IMR-90 (cell line): ENCODE data around the gene PMF1. TPM values are rescaled to one million over a fixed set of nuclear protein-coding genes. Genes with fewer than 3 reads are reported as not detected.

Experiments used
- ATAC-seq: fragments of 200-7000 bp; cut with Tn5 transposase; 2 replicates; pipeline ENCODE4 v1.9.1; 2020; ENCODE audit warnings: low read depth, mild to moderate bottlenecking, moderate library complexity
- BruUV-seq: library from RNA; stranded (reverse); fragments of 400-500 nt; replicated peaks from 2 replicates; lab custom pipeline; 2021; lab: Mats Ljungman, UMichigan
- CTCF ChIA-PET: fragments of 300-600 bp; formaldehyde crosslinking; extraction: SDS; loops from one replicate; lab custom pipeline; 2021; ENCODE audit warnings: antibody characterized with exemption; lab: Yijun Ruan, JAX
- POLR2A ChIA-PET: fragments of 300-600 bp; sonication (Branson Sonifier 250); formaldehyde crosslinking; loops from one replicate; lab custom pipeline; 2022; ENCODE audit warnings: antibody characterized with exemption; ENCODE audit not compliant: unreplicated experiment; lab: Charles Lee
- DNase-seq: peaks from one replicate; pipeline ENCODE4 v3.0.0; 2013
- H2AFZ ChIP-seq: replicated peaks from 2 replicates; pipeline ENCODE3; 2013; ENCODE audit warnings: low read length, mild to moderate bottlenecking; ENCODE audit not compliant: poor library complexity
- H2AK5ac ChIP-seq: 2 replicates; pipeline ENCODE4 v1.6.1; 2013; ENCODE audit warnings: low read depth, low read length, inconsistent platforms
- H2AK9ac ChIP-seq: replicated peaks from 2 replicates; pipeline ENCODE3; 2013; ENCODE audit warnings: mild to moderate bottlenecking, low read depth, low read length, moderate library complexity; ENCODE audit not compliant: poor library complexity
- H2BK120ac ChIP-seq: 2 replicates; pipeline ENCODE4 v1.6.1; 2013; ENCODE audit warnings: low read depth, low read length, inconsistent platforms
- H2BK15ac ChIP-seq: 3 replicates; pipeline ENCODE4 v1.6.1; 2013; ENCODE audit warnings: low read depth, low read length, inconsistent platforms
- H2BK20ac ChIP-seq: 2 replicates; pipeline ENCODE4 v1.6.1; 2013; ENCODE audit warnings: low read depth, mild to moderate bottlenecking, inconsistent platforms, low read length, moderate library complexity
- H2BK5ac ChIP-seq: 2 replicates; pipeline ENCODE4 v1.6.1; 2013; ENCODE audit warnings: mild to moderate bottlenecking, low read depth, low read length, inconsistent platforms; ENCODE audit not compliant: poor library complexity, severe bottlenecking
- H3K14ac ChIP-seq: replicated peaks from 2 replicates; pipeline ENCODE4 v1.6.1; 2013; ENCODE audit warnings: low read depth, low read length, inconsistent platforms
- H3K18ac ChIP-seq: 2 replicates; pipeline ENCODE4 v1.6.1; 2013; ENCODE audit warnings: low read depth, low read length, control low read depth
- H3K23ac ChIP-seq: 2 replicates; pipeline ENCODE4 v1.6.1; 2013; ENCODE audit warnings: low read depth, low read length, inconsistent platforms
- H3K27ac ChIP-seq: 2 replicates; pipeline ENCODE4 v1.5.1; 2013; ENCODE audit warnings: mild to moderate bottlenecking, control low read depth, low read length; ENCODE audit not compliant: insufficient read depth
- H3K27me3 ChIP-seq: 2 replicates; pipeline ENCODE4 v1.6.1; 2013; ENCODE audit warnings: low read length; ENCODE audit not compliant: control insufficient read depth, insufficient read depth
- H3K36me3 ChIP-seq: 2 replicates; pipeline ENCODE4 v1.6.1; 2013; ENCODE audit warnings: low read length, mixed read lengths; ENCODE audit not compliant: control insufficient read depth, insufficient read depth
- H3K4ac ChIP-seq: 2 replicates; pipeline ENCODE4 v1.6.1; 2013; ENCODE audit warnings: low read depth, low read length, inconsistent platforms
- H3K4me1 ChIP-seq: 2 replicates; pipeline ENCODE4 v1.6.1; 2013; ENCODE audit warnings: low read length, mixed read lengths; ENCODE audit not compliant: control insufficient read depth, insufficient read depth
- H3K4me2 ChIP-seq: 2 replicates; pipeline ENCODE4 v1.6.1; 2013; ENCODE audit warnings: low read depth, mild to moderate bottlenecking, control low read depth, low read length, moderate library complexity
- H3K4me3 ChIP-seq: 2 replicates; pipeline ENCODE4 v1.5.1; 2013; ENCODE audit warnings: low read depth, mild to moderate bottlenecking, control low read depth, low read length, moderate library complexity; ENCODE audit not compliant: insufficient read depth
- H3K56ac ChIP-seq: 2 replicates; pipeline ENCODE4 v1.6.1; 2013; ENCODE audit warnings: low read length, inconsistent platforms; ENCODE audit not compliant: insufficient read depth; ENCODE audit errors: extremely low read depth
- H3K79me1 ChIP-seq, 2 experiments: 2 replicates each; pipeline ENCODE4 v1.6.1; 2013; ENCODE audit warnings: low read length in 2 of 2, inconsistent platforms in 1 of 2, low read depth in 1 of 2
- H3K9ac ChIP-seq: 2 replicates; pipeline ENCODE4 v1.6.1; 2013; ENCODE audit warnings: low read depth, low read length, control low read depth
- H3K9me1 ChIP-seq: 2 replicates; pipeline ENCODE4 v1.6.1; 2013; ENCODE audit warnings: low read length, inconsistent platforms; ENCODE audit not compliant: insufficient read depth
- H3K9me3 ChIP-seq: 2 replicates; pipeline ENCODE4 v1.6.1; 2013; ENCODE audit warnings: low read length; ENCODE audit not compliant: control insufficient read depth, insufficient read depth
- H4K20me1 ChIP-seq: 2 replicates; pipeline ENCODE4 v1.6.1; 2013; ENCODE audit warnings: low read length, inconsistent platforms; ENCODE audit not compliant: insufficient read depth
- H4K5ac ChIP-seq: 2 replicates; pipeline ENCODE4 v1.6.1; 2013; ENCODE audit warnings: mild to moderate bottlenecking, low read depth, low read length, control low read depth
- H4K8ac ChIP-seq, 2 experiments: 2 replicates each; pipeline ENCODE4 v1.6.1; 2013; ENCODE audit warnings: low read depth in 2 of 2, low read length in 2 of 2, control low read depth in 1 of 2, inconsistent platforms in 1 of 2
- H4K91ac ChIP-seq: 2 replicates; pipeline ENCODE4 v1.6.1; 2013; ENCODE audit warnings: low read depth, low read length, inconsistent platforms; ENCODE audit not compliant: insufficient read depth
- BHLHE40 ChIP-seq: fragments of 150-350 bp; IDR thresholded peaks from 2 replicates; pipeline ENCODE4 v1.6.1; 2016; ENCODE audit warnings: mild to moderate bottlenecking, low read depth, low read length
- CHD1 ChIP-seq: IDR thresholded peaks from 2 replicates; pipeline ENCODE4 v1.6.1; 2012; ENCODE audit warnings: low read depth, low read length, improper control_type of control experiment
- ELK1 ChIP-seq: fragments of 150-350 bp; IDR thresholded peaks from 2 replicates; pipeline ENCODE4 v1.6.1; 2016; ENCODE audit warnings: low read depth, mild to moderate bottlenecking, low read length, moderate library complexity, borderline replicate concordance
- MAZ ChIP-seq: IDR thresholded peaks from 2 replicates; pipeline ENCODE4 v1.6.1; 2012; ENCODE audit warnings: low read depth, mild to moderate bottlenecking, low read length, improper control_type of control experiment, moderate library complexity, borderline replicate concordance
- MXI1 ChIP-seq: IDR thresholded peaks from 2 replicates; pipeline ENCODE4 v1.6.1; 2012; ENCODE audit warnings: low read depth, mild to moderate bottlenecking, low read length, moderate library complexity, borderline replicate concordance
- POLR2A ChIP-seq: IDR thresholded peaks from 2 replicates; pipeline ENCODE4 v1.6.1; 2012; ENCODE audit warnings: mild to moderate bottlenecking, low read depth, low read length
- RCOR1 ChIP-seq: IDR thresholded peaks from 2 replicates; pipeline ENCODE4 v1.6.1; 2012; ENCODE audit warnings: mild to moderate bottlenecking, low read length, improper control_type of control experiment; ENCODE audit not compliant: insufficient replicate concordance
- RFX5 ChIP-seq: IDR thresholded peaks from 2 replicates; pipeline ENCODE4 v1.8.0; 2012; ENCODE audit warnings: low read depth, mild to moderate bottlenecking, low read length, moderate library complexity
- USF2 ChIP-seq: fragments of 150-350 bp; IDR thresholded peaks from 2 replicates; pipeline ENCODE4 v1.6.1; 2017; ENCODE audit warnings: mild to moderate bottlenecking, antibody characterized with exemption, low read length, low read depth
- WGBS, 2 experiments: methylation state at CpG; one replicate each; pipeline versions ENCODE4 v1.1.5 to v1.1.7; 2013; ENCODE audit warnings: missing lambda C conversion rate in 2 of 2; ENCODE audit not compliant: insufficient read length in 1 of 2; ENCODE audit errors: extremely low coverage in 2 of 2; 5-methylcytosine and 5-hydroxymethylcytosine counted together
- dilution Hi-C: fragments of 300-500 bp; cut with HindIII; formaldehyde crosslinking; loops from one replicate; pipeline ENCODE4 v1.14.3; 2018; ENCODE audit warnings: low sequenced_read_pairs; ENCODE audit not compliant: unreplicated experiment
- in situ Hi-C: fragments of 300-500 bp; cut with MboI; formaldehyde crosslinking; loops from 3 replicates; pipeline ENCODE4 v1.14.3; 2019; ENCODE audit warnings: low sequenced_read_pairs, inconsistent platforms, mixed read lengths
- intact Hi-C: fragments of 100-400 bp; cut with micrococcal nuclease; formaldehyde crosslinking; loops from 2 replicates; pipeline ENCODE4 v1.10.0; 2022
- microRNA-seq, 2 experiments: library from miRNA; stranded (forward) in 1 of 2; unstranded in 1 of 2; fragments of 10-50 nt in 1 of 2; fragments of <30 nt in 1 of 2; gene quantifications in 1 of 2; microRNA quantifications in 1 of 2; one replicate each; pipeline versions ENCODE3 to v1.1.0; 2013 to 2020; ENCODE audit not compliant: insufficient read depth in 1 of 2, insufficient read length in 1 of 2, unreplicated experiment in 1 of 2
- polyA plus RNA-seq, 3 experiments: library from polyadenylated mRNA; depleted of rRNA; stranded (reverse); fragments of >200 nt; gene quantifications; 2 replicates each; pipeline ENCODE4 v1.2.3, GENCODE V29; 2012; ENCODE audit warnings: low replicate concordance in 1 of 3
- small RNA-seq, 5 experiments: library from RNA; depleted of rRNA; stranded (forward); fragments of <200 nt; gene quantifications; one replicate each; pipeline ENCODE3, GENCODE V24; 2012
- total RNA-seq: library from RNA; depleted of rRNA; stranded (reverse); fragments of >200 nt; gene quantifications from 2 replicates; pipeline ENCODE4 v1.2.3, GENCODE V29; 2012; rRNA removed

The PMF1 gene
- total and polyA plus RNA-seq, 2 of the 4 experiments (the other 2 are of a cell fraction), result 54.8 to 73.4 TPM

GRCh38 chr1:156286061-156286460 lies 73.3 kb downstream of the PMF1 start:
- Histone ChIP-seq H2AK9ac (peak overlapping the region; percentile 58), H4K20me1 (peaks cover 7% of the 10 kb centered on the region), H3K27me3 (no peaks in the 10 kb centered on the region), H3K4me1 (peaks cover 8% of the 10 kb centered on the region), H3K36me3 (peaks cover 10% of the 10 kb centered on the region; the same call in 1 of the 2 replicates), H4K5ac (no peak overlapping the region), H3K79me1 (peaks cover 20 to 38% of the 10 kb centered on the region in 2 experiments; a peak in 3 of 4 replicates), H2BK15ac (no peak overlapping the region), H3K18ac (no peak overlapping the region), H3K4me3 (no peak overlapping the region), H2AFZ (no peak overlapping the region), H3K56ac (no peak overlapping the region), H3K27ac (no peak overlapping the region), H4K8ac (no peak overlapping the region), H2BK5ac (no peak overlapping the region), H3K9me3 (no peaks in the 10 kb centered on the region), H2AK5ac (no peak overlapping the region), H3K9ac (no peak overlapping the region), H2BK120ac (no peak overlapping the region), H2BK20ac (no peak overlapping the region), H3K23ac (no peak overlapping the region), H3K4ac (no peak overlapping the region), H4K91ac (no peak overlapping the region), H3K4me2 (no peak overlapping the region), H3K14ac (no peak overlapping the region), H3K9me1 (peaks cover 5% of the 10 kb centered on the region)
- no TSS peak for BruUV-seq
- ChIA-PET POLR2A (no interaction called here), CTCF (no interaction called here)
- ATAC-seq (no peak), DNase-seq (no peak)
- intact Hi-C loops, result no loop called here
- TF ChIP-seq ELK1 (no peak), CHD1 (no peak), RCOR1 (no peak), USF2 (no peak), MAZ (no peak), BHLHE40 (no peak), POLR2A (no peak), RFX5 (no peak), MXI1 (no peak)
- in situ Hi-C loops, result no loop called here
- dilution Hi-C loops, result no loop called here
- 95% methylated on average over 4 of the region's 8 CpGs; no CpG with 5 or more reads in 1 of the 2 experiments for WGBS, 2 experiments

Small RNA genes within 50 kb of the gene (microRNA-seq; reads per million reads assigned to microRNA genes)
- gene RF00568 (ENCODE audit: insufficient read depth, insufficient read length), result not detected

Small RNA genes within 50 kb of the gene (small RNA-seq; reads per million reads assigned to genes)
- 0 reads per million in 5 experiments for gene RF00568

Other genes starting within 250 kb of the PMF1 start
- 81.4 and 91.8 TPM in 2 replicates for gene ARHGEF2, start 234.5 kb upstream of the PMF1 start, total RNA-seq
- gene ARHGEF2, start 234.5 kb upstream of the PMF1 start, polyA plus RNA-seq (2012; rRNA removed), result 101 and 117 TPM in 2 replicates
- 553 and 927 TPM in 2 replicates for gene SSR2, start 192.1 kb upstream of the PMF1 start, total RNA-seq
- 952 and 1,264 TPM in 2 replicates for gene SSR2, start 192.1 kb upstream of the PMF1 start, polyA plus RNA-seq (2012; rRNA removed)
- gene UBQLN4, start 159.2 kb upstream of the PMF1 start, total RNA-seq, result 8.8 and 9.7 TPM in 2 replicates
- 21.6 and 24.0 TPM in 2 replicates for gene UBQLN4, start 159.2 kb upstream of the PMF1 start, polyA plus RNA-seq (2012; rRNA removed)
- 45.8 and 50.0 TPM in 2 replicates for gene LAMTOR2, start 158.2 kb upstream of the PMF1 start, total RNA-seq
- 89.0 and 106 TPM in 2 replicates for gene LAMTOR2, start 158.2 kb upstream of the PMF1 start, polyA plus RNA-seq (2012; rRNA removed)
- not detected in 2 replicates for gene RAB25, start 151.8 kb upstream of the PMF1 start, total RNA-seq
- gene RAB25, start 151.8 kb upstream of the PMF1 start, polyA plus RNA-seq (2012; rRNA removed), result not detected in 2 replicates
- gene MEX3A, start 130.5 kb upstream of the PMF1 start, total RNA-seq, result 2.3 and 2.5 TPM in 2 replicates
- 9.0 and 11.6 TPM in 2 replicates for gene MEX3A, start 130.5 kb upstream of the PMF1 start, polyA plus RNA-seq (2012; rRNA removed)
- 753 and 755 TPM in 2 replicates for gene LMNA, start 98.3 kb upstream of the PMF1 start, total RNA-seq
- 563 and 927 TPM in 2 replicates for gene LMNA, start 98.3 kb upstream of the PMF1 start, polyA plus RNA-seq (2012; rRNA removed)
- 0.18 and 0.28 TPM in 2 replicates for gene SEMA4A, start 59.4 kb upstream of the PMF1 start, total RNA-seq
- 0.86 and 1.4 TPM in 2 replicates for gene SEMA4A, start 59.4 kb upstream of the PMF1 start, polyA plus RNA-seq (2012; rRNA removed)
- 12.7 and 12.8 TPM in 2 replicates for gene SLC25A44, start 18.9 kb upstream of the PMF1 start, total RNA-seq
- gene SLC25A44, start 18.9 kb upstream of the PMF1 start, polyA plus RNA-seq (2012; rRNA removed), result 19.7 and 20.2 TPM in 2 replicates
- not detected in 2 replicates for gene BGLAP, start 29.2 kb downstream of the PMF1 start, total RNA-seq
- gene BGLAP, start 29.2 kb downstream of the PMF1 start, polyA plus RNA-seq (2012; rRNA removed), result 0.32 and 0.67 TPM in 2 replicates
- gene PAQR6, start 35.0 kb downstream of the PMF1 start, total RNA-seq, result under 0.01 TPM in 1 of 2 replicates, not detected in the other
- gene PAQR6, start 35.0 kb downstream of the PMF1 start, polyA plus RNA-seq (2012; rRNA removed), result 0.57 and 0.67 TPM in 2 replicates
- gene SMG5, start 69.8 kb downstream of the PMF1 start, total RNA-seq, result 33.9 and 37.3 TPM in 2 replicates
- 33.3 and 34.7 TPM in 2 replicates for gene SMG5, start 69.8 kb downstream of the PMF1 start, polyA plus RNA-seq (2012; rRNA removed)
- 0.28 and 0.54 TPM in 2 replicates for gene TMEM79, start 71.3 kb downstream of the PMF1 start, total RNA-seq
- 2.3 and 3.3 TPM in 2 replicates for gene TMEM79, start 71.3 kb downstream of the PMF1 start, polyA plus RNA-seq (2012; rRNA removed)
- gene GLMP, start 82.7 kb downstream of the PMF1 start, total RNA-seq, result 18.3 and 32.6 TPM in 2 replicates
- gene GLMP, start 82.7 kb downstream of the PMF1 start, polyA plus RNA-seq (2012; rRNA removed), result 43.1 and 45.8 TPM in 2 replicates
- gene VHLL, start 86.3 kb downstream of the PMF1 start, total RNA-seq, result 0.28 TPM in 1 of 2 replicates, not detected in the other
- gene VHLL, start 86.3 kb downstream of the PMF1 start, polyA plus RNA-seq (2012; rRNA removed), result not detected in 2 replicates
- 595 and 637 TPM in 2 replicates for gene CCT3, start 125.3 kb downstream of the PMF1 start, total RNA-seq
- gene CCT3, start 125.3 kb downstream of the PMF1 start, polyA plus RNA-seq (2012; rRNA removed), result 293 and 313 TPM in 2 replicates
- not detected in 2 replicates for gene TSACC, start 125.5 kb downstream of the PMF1 start, total RNA-seq
- 0.75 and 0.79 TPM in 2 replicates for gene TSACC, start 125.5 kb downstream of the PMF1 start, polyA plus RNA-seq (2012; rRNA removed)
- not detected in 2 replicates for gene RHBG, start 156.2 kb downstream of the PMF1 start, total RNA-seq
- gene RHBG, start 156.2 kb downstream of the PMF1 start, polyA plus RNA-seq (2012; rRNA removed), result not detected in 2 replicates